Epithelial cell of proximal tubule (primary cell): ENCODE results near the gene TTC21A. TPM values are rescaled to one million over a fixed set of nuclear protein-coding genes. Genes with fewer than 3 reads are reported as not detected.

Source experiments
- DNase-seq: peaks from one replicate; pipeline ENCODE4 v3.0.0-alpha.2; 2011; ENCODE audit warnings: low read depth
- H3K4me3 ChIP-seq: 2 replicates; pipeline ENCODE4 v1.5.1; 2011; ENCODE audit warnings: low read depth, mild to moderate bottlenecking, low read length
- CTCF ChIP-seq: conservative IDR thresholded peaks from 2 replicates; pipeline ENCODE4 v1.5.1; 2012; ENCODE audit warnings: low read depth, mild to moderate bottlenecking, low read length
- total RNA-seq: library from RNA; depleted of rRNA; stranded (reverse); fragments of >200 nt; gene quantifications from 2 replicates; pipeline ENCODE4 v1.2.3, GENCODE V29; 2015

Gene TTC21A
- total RNA-seq, 1 donor from 2014 or later = 0.86 TPM

- TF ChIP-seq CTCF = peak; percentile 5
- no peak for DNase-seq
- H3K4me3 ChIP-seq = no peak overlapping the region
These were observed 4.2 kb upstream of the TTC21A start for GRCh38 chr3:39103324-39103693.

- no peak for TF ChIP-seq CTCF
- DNase-seq = no peak
- H3K4me3 ChIP-seq = no peak overlapping the region
These were observed 3.5 kb upstream of the TTC21A start for GRCh38 chr3:39103791-39104552.

GRCh38 chr3:39104961-39105686, 2.4 kb upstream of the TTC21A start:
- DNase-seq = no peak
- TF ChIP-seq CTCF = no peak
- H3K4me3 ChIP-seq = no peak overlapping the region

- TF ChIP-seq CTCF = no peak
- H3K4me3 ChIP-seq = peak overlapping the region; percentile 87
- DNase-seq = no peak
These were observed 1.8 kb upstream of the TTC21A start for GRCh38 chr3:39105687-39106063.

GRCh38 chr3:39106281-39106811, 1.1 kb upstream of the TTC21A start:
- peak overlapping the region; percentile 87 for H3K4me3 ChIP-seq
- no peak for TF ChIP-seq CTCF
- no peak for DNase-seq

GRCh38 chr3:39106851-39107387, 561 bp upstream of the TTC21A start:
- no peak for DNase-seq
- H3K4me3 ChIP-seq = peak overlapping the region; percentile 87
- no peak for TF ChIP-seq CTCF
